Fibroblast of pulmonary artery (primary cell): Measurements from ENCODE around the gene ENTPD1.
"Not testable (repeated sequence)": the region's sequence is repeated elsewhere in the genome, so short reads cannot be mapped to it uniquely, and the experiment has no call there.

Experiments used
- DNase-seq: peaks from one replicate; pipeline ENCODE4 v3.0.0-alpha.2; 2010; ENCODE audit warnings: low read depth
- H3K4me3 ChIP-seq: replicated peaks from 2 replicates; pipeline ENCODE4 v1.5.1; 2011; ENCODE audit warnings: low read depth, mild to moderate bottlenecking, control low read depth, low read length, moderate library complexity
- TF ChIP-seq, protein P1 (sequence below): IDR thresholded peaks from 2 replicates; pipeline ENCODE4 v1.5.1; 2011; ENCODE audit warnings: mild to moderate bottlenecking, control low read depth, low read length, inconsistent platforms; ENCODE audit errors: missing control alignments

ENTPD1 gene

DNA sequence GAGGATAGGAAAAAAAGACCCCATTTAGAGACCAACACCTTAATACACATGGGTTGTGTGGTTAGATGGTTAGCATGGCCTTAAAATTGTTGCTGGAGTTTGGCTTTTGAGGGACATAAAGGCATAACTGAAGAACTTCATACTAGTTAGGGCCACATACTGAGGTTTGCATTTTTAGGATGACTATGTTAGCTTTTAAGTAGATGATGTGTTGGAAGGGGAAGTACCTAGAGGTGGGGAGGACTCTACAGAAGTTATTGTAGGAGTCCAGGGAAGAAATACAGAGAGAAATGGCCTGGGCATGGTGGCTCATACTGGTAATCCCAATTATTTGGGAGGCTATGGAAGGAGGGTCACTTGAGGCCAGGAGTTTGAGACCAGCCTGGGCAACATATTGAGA, 40.5 kb downstream of the ENTPD1 start:
- no peak for DNase-seq
- no peak overlapping the region for H3K4me3 ChIP-seq
- TF ChIP-seq, protein P1, sequence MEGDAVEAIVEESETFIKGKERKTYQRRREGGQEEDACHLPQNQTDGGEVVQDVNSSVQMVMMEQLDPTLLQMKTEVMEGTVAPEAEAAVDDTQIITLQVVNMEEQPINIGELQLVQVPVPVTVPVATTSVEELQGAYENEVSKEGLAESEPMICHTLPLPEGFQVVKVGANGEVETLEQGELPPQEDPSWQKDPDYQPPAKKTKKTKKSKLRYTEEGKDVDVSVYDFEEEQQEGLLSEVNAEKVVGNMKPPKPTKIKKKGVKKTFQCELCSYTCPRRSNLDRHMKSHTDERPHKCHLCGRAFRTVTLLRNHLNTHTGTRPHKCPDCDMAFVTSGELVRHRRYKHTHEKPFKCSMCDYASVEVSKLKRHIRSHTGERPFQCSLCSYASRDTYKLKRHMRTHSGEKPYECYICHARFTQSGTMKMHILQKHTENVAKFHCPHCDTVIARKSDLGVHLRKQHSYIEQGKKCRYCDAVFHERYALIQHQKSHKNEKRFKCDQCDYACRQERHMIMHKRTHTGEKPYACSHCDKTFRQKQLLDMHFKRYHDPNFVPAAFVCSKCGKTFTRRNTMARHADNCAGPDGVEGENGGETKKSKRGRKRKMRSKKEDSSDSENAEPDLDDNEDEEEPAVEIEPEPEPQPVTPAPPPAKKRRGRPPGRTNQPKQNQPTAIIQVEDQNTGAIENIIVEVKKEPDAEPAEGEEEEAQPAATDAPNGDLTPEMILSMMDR = no peak

DNA sequence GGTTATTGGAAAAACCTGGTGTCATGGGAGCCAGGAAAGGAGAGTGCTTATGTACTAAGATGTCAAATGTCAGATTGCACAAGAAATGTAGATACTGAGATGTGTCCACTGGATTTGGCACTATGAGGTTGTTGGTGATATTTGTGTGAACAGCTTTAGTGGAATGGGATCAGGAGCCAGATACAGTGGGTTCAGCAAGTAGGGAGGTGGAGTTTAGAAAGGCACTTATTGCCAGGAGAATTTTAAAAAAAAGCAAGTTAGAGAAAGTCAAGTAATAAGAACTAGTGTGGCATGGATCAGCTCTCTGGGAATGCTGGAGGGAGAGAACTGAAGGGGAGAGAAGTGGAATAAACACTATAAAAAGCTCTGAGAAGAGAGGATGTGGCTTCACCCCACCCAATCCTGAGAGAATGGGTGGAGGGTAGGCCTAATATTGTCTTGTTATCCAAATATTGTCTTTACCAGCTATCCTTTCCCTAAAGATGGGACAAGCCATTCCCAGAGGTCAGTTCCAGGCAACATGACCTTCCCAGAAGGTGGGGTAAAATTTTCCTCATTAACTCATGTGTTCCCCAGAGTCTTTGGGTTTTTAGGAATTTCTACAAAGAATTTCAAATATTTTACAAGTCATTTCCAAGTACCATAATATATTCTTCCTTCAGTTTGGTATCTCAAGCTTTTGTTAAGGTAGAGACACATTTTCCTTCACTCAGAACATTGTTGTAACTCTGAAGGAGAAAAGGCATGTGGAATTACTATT, 42.3 kb downstream of the ENTPD1 start:
- TF ChIP-seq, protein P1 = no peak
- DNase-seq = no peak
- no peak overlapping the region for H3K4me3 ChIP-seq

DNA sequence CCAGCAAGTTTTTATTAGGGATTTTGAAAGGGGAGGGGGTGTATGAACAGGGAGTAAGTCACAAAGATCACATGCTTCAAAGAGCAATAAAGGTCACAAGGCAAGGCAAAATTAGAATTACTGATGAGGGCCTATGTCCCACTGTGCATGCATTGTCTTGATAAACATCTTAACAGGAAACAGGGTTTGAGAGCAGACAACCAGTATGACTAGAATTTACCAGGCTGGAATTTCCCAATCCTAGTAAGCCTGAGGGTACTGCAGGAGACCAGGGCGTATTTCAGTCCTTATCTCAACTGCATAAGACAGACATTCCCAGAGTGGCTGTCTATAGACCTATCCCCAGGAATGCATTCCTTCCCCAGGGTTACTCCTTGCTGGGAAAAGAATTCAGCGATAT, 44.3 kb downstream of the ENTPD1 start:
- DNase-seq = peak; percentile 35
- not testable (repeated sequence) for H3K4me3 ChIP-seq

DNA sequence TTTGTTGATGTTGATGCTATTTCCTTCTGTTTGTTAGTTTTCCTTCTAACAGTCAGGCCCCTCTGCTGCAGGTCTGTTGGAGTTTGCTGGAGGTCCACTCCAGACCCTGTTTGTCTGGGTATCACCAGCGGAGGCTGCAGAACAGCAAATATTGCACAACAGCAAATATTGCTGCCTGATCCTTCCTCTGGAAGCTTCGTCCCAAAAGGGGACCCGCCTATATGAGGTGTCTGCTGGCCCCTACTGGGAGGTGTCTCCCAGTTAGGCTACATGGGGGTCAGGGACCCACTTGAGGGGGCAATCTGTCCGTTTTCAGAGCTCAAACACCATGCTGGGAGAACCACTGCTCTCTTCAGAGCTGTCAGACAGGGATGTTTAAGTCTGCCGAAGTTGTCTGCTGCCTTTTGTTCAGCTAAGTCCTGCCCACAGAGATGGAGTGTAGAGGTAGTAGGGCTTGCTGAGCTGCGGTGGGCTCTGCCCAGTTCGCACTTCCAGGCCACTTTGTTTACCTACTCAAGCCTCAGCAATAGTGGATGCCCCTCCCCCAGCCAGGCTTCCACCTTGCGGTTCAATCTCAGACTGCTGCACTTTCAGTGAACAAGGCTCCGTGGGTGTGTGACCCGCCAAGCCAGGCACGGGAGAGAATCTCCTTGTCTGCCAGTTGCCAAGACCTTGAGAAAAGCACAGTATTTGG, 50.9 kb downstream of the ENTPD1 start:
- not testable (repeated sequence) for H3K4me3 ChIP-seq, DNase-seq

DNA sequence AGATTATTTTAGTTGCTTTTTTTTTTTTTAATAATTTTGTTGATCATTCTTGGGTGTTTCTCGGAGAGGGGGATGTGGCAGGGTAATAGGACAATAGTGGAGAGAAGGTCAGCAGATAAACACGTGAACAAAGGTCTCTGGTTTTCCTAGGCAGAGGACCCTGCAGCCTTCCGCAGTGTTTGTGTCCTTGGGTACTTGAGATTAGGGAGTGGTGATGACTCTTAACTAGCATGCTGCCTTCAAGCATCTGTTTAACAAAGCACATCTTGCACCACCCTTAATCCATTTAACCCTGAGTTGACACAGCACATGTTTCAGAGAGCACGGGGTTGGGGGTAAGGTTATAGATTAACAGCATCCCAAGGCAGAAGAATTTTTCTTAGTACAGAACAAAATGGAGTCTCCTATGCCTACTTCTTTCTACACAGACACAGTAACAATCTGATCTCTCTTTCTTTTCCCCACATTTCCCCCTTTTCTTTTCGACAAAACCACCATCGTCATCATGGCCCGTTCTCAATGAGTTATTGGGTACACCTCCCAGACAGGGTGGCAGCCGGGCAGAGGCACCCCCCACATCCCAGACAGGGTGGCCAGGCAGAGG, 52.8 kb downstream of the ENTPD1 start:
- not testable (repeated sequence) for H3K4me3 ChIP-seq, DNase-seq

- no peak overlapping the region for H3K4me3 ChIP-seq
- DNase-seq = no peak
- TF ChIP-seq, protein P1 = no peak
These were observed 53.6 kb downstream of the ENTPD1 start for GRCh38 chr10:95809370-95810197.

DNA sequence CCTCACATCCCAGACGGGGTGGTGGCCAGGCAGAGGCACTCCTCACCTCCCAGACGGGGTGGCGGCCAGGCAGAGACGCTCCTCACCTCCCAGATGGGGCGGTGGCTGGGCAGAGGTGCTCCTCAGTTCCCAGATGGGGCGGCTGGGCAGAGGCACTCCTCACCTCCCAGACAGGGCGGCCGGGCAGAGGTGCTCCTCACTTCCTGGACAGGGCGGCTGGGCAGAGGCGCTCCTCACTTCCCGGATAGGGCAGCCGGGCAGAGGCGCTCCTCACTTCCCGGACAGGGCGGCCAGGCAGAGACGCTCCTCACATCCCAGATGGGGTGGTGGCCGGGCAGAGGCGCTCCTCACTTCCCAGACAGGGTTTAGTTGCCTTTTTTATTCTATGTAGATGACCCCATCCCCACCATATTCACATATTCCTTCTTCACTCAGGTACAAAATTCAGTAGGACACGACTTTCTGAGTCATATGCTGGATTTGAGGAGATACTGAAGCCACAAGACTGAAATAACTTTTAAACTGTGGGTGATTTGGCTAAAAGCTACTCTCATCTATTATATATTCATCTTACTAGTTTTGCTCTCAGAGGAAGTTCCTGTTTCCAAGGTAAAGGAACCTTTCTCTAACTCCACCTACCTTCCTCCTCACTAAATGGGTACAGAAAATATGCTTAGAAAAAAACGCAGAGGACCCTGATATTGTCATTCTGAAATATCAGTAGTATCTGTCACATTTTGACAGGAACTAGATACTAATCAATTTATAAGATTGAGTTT, 54.4 kb downstream of the ENTPD1 start:
- TF ChIP-seq, protein P1 = no peak
- DNase-seq = no peak
- no peak overlapping the region for H3K4me3 ChIP-seq
